GM18505 (cell line): ENCODE data around the gene IFT22.
A peak's percentile ranks its signal among the peaks of the same experiment; 100 is the strongest.
"Not testable (repeated sequence)": the region's sequence is repeated elsewhere in the genome, so short reads cannot be mapped to it uniquely, and the experiment has no call there.

Source experiments
- ATAC-seq: cut with Tn5 transposase; IDR thresholded peaks from one replicate; pipeline ENCODE4 v1.9.1; 2021; ENCODE audit not compliant: unreplicated experiment
- POLR2A ChIP-seq: IDR thresholded peaks from 4 replicates; pipeline ENCODE4 v1.6.1; 2011; ENCODE audit warnings: borderline replicate concordance; ENCODE audit not compliant: insufficient read depth, insufficient read length; ENCODE audit errors: extremely low read depth

Gene IFT22

GRCh38 chr7:101321491-101322401, at the start of gene IFT22:
IFT22 (minus strand) TSS chr7:101321812; CDS start chr7:101321709, 103 bp downstream.
- peak; percentile 95 for ATAC-seq
- peak; percentile 72 for TF ChIP-seq POLR2A

GRCh38 chr7:101370836-101371235, 49.2 kb upstream of the IFT22 start:
- no peak for ATAC-seq
- TF ChIP-seq POLR2A = no peak

- no peak for ATAC-seq
Measured at GRCh38 chr7:101368422-101369165, 47.0 kb upstream of the IFT22 start.

DNA sequence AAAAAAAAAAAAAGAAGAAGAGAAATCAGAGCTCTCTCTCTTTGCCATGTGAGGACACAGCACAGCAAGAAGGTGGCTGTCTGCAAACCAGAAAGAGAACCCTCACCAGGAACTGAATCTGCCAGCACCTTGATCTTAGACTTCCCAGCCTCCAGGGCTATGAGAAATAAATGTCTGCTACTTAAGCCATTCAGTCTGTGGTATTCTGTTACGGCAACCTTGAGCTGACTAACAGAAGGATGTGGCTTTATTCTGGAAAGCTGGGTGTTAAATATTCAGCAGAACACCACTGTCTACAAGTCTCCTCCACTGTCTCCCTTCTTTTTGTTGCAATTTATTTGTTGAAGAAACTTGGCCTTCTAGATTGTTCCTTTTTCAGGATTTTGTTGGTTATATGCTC, 46.1 kb upstream of the IFT22 start:
- no peak for TF ChIP-seq POLR2A
- ATAC-seq = no peak

More at GRCh38 chr7:101368422-101369165, 47.0 kb upstream of the IFT22 start:
- no peak for TF ChIP-seq POLR2A

DNA sequence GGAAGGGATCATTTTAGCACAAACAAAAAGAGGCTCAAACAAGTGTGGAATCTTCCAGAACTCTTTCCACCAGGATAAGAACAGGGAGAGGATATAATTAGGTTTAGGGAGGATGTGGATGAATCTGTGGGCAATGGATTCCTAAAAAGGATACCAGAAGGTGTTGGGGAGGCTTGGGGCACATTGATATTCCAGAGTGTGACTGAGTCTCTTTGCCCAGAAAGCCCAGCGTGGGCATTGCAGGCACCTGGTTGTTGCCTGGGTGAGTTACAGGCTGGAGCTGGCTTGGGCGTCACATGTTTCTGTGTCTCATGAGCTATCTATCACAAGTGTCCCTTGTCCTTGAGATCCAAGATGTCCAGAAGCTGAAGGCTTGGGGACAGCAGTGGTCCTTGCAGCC, 44.3 kb upstream of the IFT22 start:
- ATAC-seq = no peak

DNA sequence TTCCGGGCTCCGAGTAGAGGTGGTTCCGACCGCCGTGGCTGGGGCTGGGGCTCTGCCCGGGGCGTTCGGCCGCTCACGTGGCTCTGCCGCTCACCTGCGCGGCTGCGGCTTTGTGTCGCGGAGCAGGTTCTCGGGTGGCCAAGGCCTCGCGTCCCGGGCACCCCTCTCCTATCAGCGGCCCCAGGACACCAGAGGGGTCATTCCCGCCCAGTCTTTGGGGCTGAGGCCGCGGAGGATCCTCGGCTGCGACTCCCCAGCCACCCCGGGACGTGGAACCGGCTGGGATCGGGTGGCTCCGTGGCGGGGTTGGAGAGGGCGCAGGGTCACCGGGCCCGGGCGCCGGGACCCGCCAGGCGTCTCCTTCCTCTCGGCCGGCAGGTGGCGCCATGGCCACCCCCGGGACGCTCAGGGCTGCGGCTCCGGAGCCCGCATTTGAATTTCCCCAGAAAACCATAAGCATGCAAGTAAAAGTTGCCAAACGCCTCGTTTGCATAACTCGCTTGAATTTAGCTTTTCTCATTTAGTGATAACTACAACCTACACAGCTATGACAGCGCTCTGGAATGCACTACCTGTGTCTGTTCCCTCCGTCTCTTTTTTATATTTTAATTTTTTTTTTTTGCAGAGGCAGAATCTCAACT, 42.2 kb upstream of the IFT22 start:
- peak; percentile 61 for ATAC-seq
- no peak for TF ChIP-seq POLR2A

More for the DNA sequence above, 44.3 kb upstream of the IFT22 start:
- TF ChIP-seq POLR2A = no peak

GRCh38 chr7:101363196-101363733, 41.7 kb upstream of the IFT22 start:
- no peak for ATAC-seq

GRCh38 chr7:101362334-101363195, 41.0 kb upstream of the IFT22 start, which contains the start of gene COL26A1:
COL26A1 (plus strand) TSS chr7:101362875; CDS start chr7:101363033, 158 bp downstream.
- no peak for TF ChIP-seq POLR2A
- ATAC-seq = no peak

More at GRCh38 chr7:101363196-101363733, 41.7 kb upstream of the IFT22 start:
- TF ChIP-seq POLR2A = no peak

DNA sequence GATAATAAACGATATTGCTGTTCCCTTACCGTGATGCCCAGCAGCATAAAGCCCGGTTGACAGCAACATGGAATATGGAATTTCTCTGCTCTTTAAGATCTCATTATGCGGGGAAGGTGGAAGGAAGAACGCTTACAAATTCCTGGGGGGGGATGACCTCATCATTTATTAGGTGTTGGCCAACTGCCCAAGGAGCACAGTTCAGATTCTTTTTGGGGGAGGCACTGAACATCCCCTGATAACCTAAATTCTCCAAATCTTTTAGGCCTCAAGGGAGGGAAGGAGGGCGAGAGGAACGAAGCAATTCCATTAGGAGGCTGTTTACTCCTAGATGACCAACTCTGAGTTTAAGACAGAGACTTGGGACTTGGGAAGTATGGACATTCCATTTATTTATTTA, 35.8 kb upstream of the IFT22 start:
- ATAC-seq = no peak
- no peak for TF ChIP-seq POLR2A

- no peak for TF ChIP-seq POLR2A
- no peak for ATAC-seq
Measured at GRCh38 chr7:101352920-101353308, 31.3 kb upstream of the IFT22 start.

- ATAC-seq = not testable (repeated sequence)
Measured at GRCh38 chr7:101349300-101349699, 27.7 kb upstream of the IFT22 start.

- ATAC-seq = not testable (repeated sequence)
Measured at GRCh38 chr7:101348456-101349067, 26.9 kb upstream of the IFT22 start.
